Tibial artery (tissue), 4 donors: ENCODE measurements around the gene NIF3L1.

Experiments
- DNase-seq, 2 donors: peaks; one replicate each; pipeline ENCODE4 v3.0.0-alpha.2; 2019
- H3K27ac ChIP-seq, 2 donors: fragments of 200-600 bp; sonication (generic) in 1 of 2; 1 replicate in 1 of 2; 2 replicates in 1 of 2; pipeline ENCODE4 v1.5.1; 2018 to 2019; ENCODE audit warnings: mild to moderate bottlenecking in 1 of 2
- H3K27me3 ChIP-seq, 2 donors: fragments of 200-600 bp; sonication (generic) in 1 of 2; one replicate each; pipeline versions ENCODE4 v1.5.1 to v1.6.0; 2016 to 2019
- H3K36me3 ChIP-seq, 3 donors: fragments of 200-600 bp; sonication (generic) in 2 of 3; one replicate each; pipeline ENCODE4 v1.5.1; 2016 to 2019; ENCODE audit warnings: mild to moderate bottlenecking in 2 of 3
- H3K4me1 ChIP-seq, 4 donors: fragments of 200-600 bp; sonication (generic) in 2 of 4; 1 replicate in 3 of 4; 2 replicates in 1 of 4; pipeline ENCODE4 v1.5.1; 2016 to 2019
- H3K4me3 ChIP-seq, 2 donors: fragments of 200-600 bp; sonication (generic) in 1 of 2; 1 replicate in 1 of 2; 2 replicates in 1 of 2; pipeline ENCODE4 v1.5.1; 2018 to 2019; ENCODE audit warnings: mild to moderate bottlenecking in 2 of 2
- H3K9me3 ChIP-seq, 3 donors: fragments of 200-600 bp; sonication (generic) in 1 of 3; one replicate each; pipeline ENCODE4 v1.5.1; 2016 to 2019
- intact Hi-C: fragments of 100-400 bp; cut with DNase I; formaldehyde crosslinking; loops from one replicate; pipeline ENCODE4 v1.15.0; 2023; ENCODE audit warnings: low total_unique reads
- TF ChIP-seq, protein P1 (sequence below), 2 experiments: fragments of 200-600 bp in 1 of 2; fragments of 450-650 bp in 1 of 2; IDR thresholded peaks; one replicate each; pipeline ENCODE4 v1.5.1; 2017 to 2019; ENCODE audit warnings: antibody characterized with exemption in 2 of 2, mild to moderate bottlenecking in 1 of 2, moderate library complexity in 1 of 2

Gene NIF3L1

DNA sequence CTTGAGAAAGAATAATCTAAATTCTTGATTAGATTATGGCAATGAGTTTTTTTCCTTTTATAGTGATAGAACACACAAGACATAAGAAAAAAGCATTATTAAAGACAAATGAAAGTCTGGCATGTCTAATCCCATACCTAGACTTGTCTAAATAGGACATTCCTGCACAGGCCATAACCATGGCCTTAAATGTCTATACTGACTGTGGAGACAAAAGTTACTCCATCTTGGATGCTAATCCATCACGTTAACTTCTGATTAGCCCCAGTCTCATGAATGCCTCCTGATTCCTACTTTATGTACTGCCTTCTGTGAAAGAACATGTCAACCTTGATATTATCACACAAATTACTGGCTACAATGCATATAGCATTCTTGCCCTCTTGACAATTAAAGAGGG, 50.7 kb downstream of the NIF3L1 start:
- no peaks in the 10 kb centered on the region for H3K4me1 ChIP-seq
- intact Hi-C loops, result no loop called here
- H3K9me3 ChIP-seq, result no peaks in the 10 kb centered on the region
- TF ChIP-seq, protein P1, sequence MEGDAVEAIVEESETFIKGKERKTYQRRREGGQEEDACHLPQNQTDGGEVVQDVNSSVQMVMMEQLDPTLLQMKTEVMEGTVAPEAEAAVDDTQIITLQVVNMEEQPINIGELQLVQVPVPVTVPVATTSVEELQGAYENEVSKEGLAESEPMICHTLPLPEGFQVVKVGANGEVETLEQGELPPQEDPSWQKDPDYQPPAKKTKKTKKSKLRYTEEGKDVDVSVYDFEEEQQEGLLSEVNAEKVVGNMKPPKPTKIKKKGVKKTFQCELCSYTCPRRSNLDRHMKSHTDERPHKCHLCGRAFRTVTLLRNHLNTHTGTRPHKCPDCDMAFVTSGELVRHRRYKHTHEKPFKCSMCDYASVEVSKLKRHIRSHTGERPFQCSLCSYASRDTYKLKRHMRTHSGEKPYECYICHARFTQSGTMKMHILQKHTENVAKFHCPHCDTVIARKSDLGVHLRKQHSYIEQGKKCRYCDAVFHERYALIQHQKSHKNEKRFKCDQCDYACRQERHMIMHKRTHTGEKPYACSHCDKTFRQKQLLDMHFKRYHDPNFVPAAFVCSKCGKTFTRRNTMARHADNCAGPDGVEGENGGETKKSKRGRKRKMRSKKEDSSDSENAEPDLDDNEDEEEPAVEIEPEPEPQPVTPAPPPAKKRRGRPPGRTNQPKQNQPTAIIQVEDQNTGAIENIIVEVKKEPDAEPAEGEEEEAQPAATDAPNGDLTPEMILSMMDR (IDR thresholded peaks at IDR 0.05), result no peak
- no peak for DNase-seq
- no peak overlapping the region for H3K4me3 ChIP-seq
- no peak overlapping the region for H3K27ac ChIP-seq
- no peaks in the 10 kb centered on the region for H3K27me3 ChIP-seq
- H3K36me3 ChIP-seq, result peaks cover 50 to 89% (median 68%) of the 10 kb centered on the region in 3 donors

DNA sequence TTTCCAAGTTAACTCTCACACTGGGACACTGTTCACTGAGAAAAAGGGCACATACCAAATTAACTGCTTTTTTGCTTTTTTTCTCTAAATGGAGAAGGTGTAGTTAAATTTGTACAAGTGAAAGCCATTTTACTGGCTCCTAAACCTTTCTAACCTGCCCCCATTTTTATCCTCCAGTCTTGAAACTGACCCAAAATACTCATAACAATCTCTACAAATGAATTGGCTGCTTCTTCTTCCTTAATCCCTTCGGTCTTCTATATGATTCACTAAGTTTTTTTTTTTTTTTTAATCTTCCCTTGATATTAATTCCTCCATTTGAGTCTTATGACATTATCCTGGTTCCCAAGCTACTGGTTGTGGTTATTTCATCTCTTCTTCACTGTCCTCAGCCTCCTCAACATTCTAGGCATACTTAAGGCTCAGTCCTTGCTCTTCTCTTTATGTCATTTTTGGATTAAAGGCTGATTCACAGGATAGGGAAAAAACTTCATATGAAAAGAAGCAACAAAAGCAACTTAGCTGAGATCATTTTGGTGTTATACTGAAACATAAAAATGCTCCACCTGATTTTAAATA, 54.4 kb downstream of the NIF3L1 start:
- intact Hi-C loops, result no loop called here
- H3K9me3 ChIP-seq, result no peaks in the 10 kb centered on the region
- peaks cover 38 to 87% (median 49%) of the 10 kb centered on the region in 3 donors for H3K36me3 ChIP-seq
- H3K4me3 ChIP-seq, result no peak overlapping the region
- H3K27ac ChIP-seq, result no peak overlapping the region
- TF ChIP-seq, protein P1 (IDR thresholded peaks at IDR 0.05), result no peak
- no peaks in the 10 kb centered on the region for H3K27me3 ChIP-seq
- H3K4me1 ChIP-seq, result no peaks in the 10 kb centered on the region
- DNase-seq, result no peak

DNA sequence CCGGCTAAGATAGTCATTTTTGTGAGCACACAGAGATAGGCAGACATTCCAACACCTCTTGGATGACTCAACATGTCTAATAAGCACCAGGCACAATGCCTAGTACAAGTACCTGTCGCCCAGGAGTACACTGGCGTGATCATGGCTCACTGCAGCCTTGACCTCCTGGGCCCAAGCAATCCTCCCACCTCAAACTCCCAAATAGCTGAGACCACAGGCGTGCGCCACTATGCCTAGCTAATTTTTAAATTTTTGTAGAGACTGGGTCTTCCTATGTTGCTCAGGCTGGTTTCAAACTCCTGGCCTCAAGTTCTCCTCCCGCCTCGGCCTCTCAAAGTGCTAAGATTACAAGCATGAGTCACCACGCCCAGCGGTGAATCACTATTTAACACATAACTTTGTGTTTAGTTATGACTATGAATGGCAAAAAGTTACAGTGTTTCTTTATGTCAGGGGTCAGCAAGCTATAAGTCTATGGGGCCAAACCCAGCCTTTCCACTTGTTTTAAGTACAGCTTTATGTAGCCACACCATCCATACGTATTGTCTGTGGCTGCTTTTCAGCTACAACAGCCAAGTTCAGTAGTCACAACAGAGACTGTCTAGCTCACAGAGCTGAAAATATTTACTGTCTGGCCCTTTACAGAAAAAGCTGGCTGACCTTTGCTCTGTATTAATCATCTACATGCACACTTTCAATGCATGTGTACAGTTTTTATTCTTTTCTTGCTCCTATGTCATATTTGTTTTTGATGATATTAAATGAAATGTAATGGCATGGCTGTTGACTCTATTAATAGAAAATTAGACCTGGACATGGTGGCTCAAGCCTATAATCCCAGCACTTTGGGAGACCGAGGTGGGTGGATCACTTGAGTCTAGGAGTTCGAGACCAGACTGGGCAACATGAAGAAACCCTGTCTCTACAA, 55.6 kb downstream of the NIF3L1 start:
- Histone ChIP-seq H3K27me3 (no peaks in the 10 kb centered on the region), H3K4me3 (no peak overlapping the region), H3K27ac (no peak overlapping the region), H3K36me3 (peaks cover 41 to 87% (median 47%) of the 10 kb centered on the region in 3 donors), H3K4me1 (no peaks in the 10 kb centered on the region), H3K9me3 (no peaks in the 10 kb centered on the region)
- TF ChIP-seq, protein P1 (IDR thresholded peaks at IDR 0.05), result no peak
- intact Hi-C loops, result no loop called here
- no peak for DNase-seq

DNA sequence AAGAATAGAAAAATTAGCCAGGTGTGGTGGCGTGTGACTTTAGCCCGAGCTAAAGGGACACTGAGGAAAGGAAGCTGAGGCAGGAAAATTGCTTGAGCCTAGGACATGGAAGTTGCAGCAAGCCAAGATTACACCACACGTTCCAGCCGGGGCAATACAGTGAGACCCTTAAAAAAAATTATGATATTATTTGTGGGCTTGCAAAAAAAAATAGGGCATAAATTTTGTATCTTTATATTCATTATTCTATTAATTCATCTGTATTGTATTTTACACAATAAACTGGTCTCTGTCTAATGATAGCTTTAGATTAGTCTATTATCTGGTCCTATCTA, 56.2 kb downstream of the NIF3L1 start:
- H3K27me3 ChIP-seq, result no peaks in the 10 kb centered on the region
- H3K36me3 ChIP-seq, result peaks cover 35 to 87% (median 40%) of the 10 kb centered on the region in 3 donors
- H3K4me1 ChIP-seq, result no peaks in the 10 kb centered on the region
- H3K4me3 ChIP-seq, result no peak overlapping the region
- no peak overlapping the region for H3K27ac ChIP-seq
- intact Hi-C loops, result no loop called here
- no peak for DNase-seq
- H3K9me3 ChIP-seq, result no peaks in the 10 kb centered on the region
- TF ChIP-seq, protein P1 (IDR thresholded peaks at IDR 0.05), result no peak

DNA sequence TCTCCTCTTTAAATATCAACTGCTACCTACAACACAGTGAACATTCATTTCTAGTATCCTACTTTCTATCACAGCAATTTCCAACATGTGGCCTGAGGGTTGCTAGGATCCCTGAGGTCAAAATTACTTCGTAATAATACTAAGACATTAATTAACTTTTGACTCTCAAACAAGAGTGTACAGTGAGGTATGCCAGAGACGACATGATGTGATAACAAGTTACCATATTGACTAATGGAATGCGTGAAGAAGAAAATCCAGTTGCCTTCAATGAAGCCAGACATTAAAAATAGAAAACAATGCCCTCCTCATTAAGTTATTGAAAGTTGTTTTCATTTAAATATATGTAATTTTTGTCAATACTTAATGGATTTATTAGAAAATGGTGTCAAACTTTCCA, 61.2 kb downstream of the NIF3L1 start:
- intact Hi-C loops, result no loop called here

More for the DNA sequence above, 61.2 kb downstream of the NIF3L1 start:
- DNase-seq, result no peak
- no peak overlapping the region for H3K4me3 ChIP-seq
- peaks cover 37 to 88% (median 46%) of the 10 kb centered on the region in 3 donors for H3K36me3 ChIP-seq
- TF ChIP-seq, protein P1 (IDR thresholded peaks at IDR 0.05), result no peak
- no peak overlapping the region for H3K27ac ChIP-seq
- H3K9me3 ChIP-seq, result no peaks in the 10 kb centered on the region
- no peaks in the 10 kb centered on the region for H3K27me3 ChIP-seq
- no peaks in the 10 kb centered on the region for H3K4me1 ChIP-seq
